Measurements from ENCODE around the gene CPM. TPM values are rescaled to one million over a fixed set of nuclear protein-coding genes. Genes with fewer than 3 reads are reported as not detected.

The CPM gene
- total and polyA plus RNA-seq, 9 donors = 21.3 to 64.6 (median 37.9) TPM

DNA sequence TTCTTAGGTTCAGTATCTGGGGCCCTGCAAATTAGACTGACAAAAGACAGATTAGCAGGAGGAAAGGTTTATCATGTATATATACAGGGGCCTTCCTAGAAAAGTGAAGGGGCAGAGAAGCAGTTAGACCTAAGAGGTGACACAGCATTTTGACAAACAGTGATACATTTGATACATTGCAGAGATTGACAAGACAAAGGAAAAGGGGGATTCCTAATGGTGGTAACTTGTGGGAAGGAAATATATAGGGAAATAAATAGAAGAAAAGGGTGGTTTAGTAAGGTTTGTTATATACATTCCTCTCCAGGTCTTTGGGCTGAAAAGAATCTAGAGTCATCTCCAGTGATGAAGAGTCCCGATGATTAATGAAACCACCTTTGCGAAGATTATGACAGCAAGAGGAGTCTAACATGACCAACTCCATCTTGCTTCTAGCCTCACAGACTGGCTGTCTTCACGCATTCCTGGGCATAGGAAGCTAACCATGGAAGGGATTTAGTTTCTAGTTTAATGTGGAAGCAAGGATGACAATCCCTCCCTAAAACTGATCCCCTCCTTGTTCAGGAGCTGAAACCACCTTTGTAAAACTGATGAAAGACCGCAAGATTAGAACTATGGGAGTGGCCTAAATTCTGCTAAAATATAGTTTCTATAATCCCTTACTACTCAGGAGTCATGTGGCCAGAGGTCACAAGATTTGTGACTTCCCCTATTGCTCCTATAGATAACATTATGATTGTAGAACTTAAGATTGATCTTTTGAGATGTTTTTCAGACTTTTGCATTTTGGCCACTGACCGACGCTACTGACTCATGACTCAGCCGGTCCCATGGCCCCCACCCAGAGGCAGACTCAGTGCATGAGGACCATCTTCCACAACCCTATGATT, 31.1 kb upstream of the CPM start:
- H3K27ac ChIP-seq = no peak overlapping the region
- no peaks in the 10 kb centered on the region for H3K9me3 ChIP-seq
- no peak overlapping the region for H3K4me3 ChIP-seq
- no peaks in the 10 kb centered on the region for H3K36me3 ChIP-seq
- no peaks in the 10 kb centered on the region for H3K27me3 ChIP-seq
- no peak for DNase-seq
- TF ChIP-seq POLR2A (IDR thresholded peaks at IDR 0.05) (no peak), EP300 (IDR thresholded peaks at IDR 0.05) (no peak)
- TF ChIP-seq, protein P1, sequence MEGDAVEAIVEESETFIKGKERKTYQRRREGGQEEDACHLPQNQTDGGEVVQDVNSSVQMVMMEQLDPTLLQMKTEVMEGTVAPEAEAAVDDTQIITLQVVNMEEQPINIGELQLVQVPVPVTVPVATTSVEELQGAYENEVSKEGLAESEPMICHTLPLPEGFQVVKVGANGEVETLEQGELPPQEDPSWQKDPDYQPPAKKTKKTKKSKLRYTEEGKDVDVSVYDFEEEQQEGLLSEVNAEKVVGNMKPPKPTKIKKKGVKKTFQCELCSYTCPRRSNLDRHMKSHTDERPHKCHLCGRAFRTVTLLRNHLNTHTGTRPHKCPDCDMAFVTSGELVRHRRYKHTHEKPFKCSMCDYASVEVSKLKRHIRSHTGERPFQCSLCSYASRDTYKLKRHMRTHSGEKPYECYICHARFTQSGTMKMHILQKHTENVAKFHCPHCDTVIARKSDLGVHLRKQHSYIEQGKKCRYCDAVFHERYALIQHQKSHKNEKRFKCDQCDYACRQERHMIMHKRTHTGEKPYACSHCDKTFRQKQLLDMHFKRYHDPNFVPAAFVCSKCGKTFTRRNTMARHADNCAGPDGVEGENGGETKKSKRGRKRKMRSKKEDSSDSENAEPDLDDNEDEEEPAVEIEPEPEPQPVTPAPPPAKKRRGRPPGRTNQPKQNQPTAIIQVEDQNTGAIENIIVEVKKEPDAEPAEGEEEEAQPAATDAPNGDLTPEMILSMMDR (IDR thresholded peaks at IDR 0.05) = no peak
- 93 to 97% (median 97%) methylated on average over 7 of the region's 7 CpGs for whole genome bisulfite sequencing, 3 donors
- intact Hi-C loops (cut with DNase I) = no loop called here
- H3K4me1 ChIP-seq (ENCODE audit: insufficient read depth) = peaks cover 2% of the 10 kb centered on the region

DNA sequence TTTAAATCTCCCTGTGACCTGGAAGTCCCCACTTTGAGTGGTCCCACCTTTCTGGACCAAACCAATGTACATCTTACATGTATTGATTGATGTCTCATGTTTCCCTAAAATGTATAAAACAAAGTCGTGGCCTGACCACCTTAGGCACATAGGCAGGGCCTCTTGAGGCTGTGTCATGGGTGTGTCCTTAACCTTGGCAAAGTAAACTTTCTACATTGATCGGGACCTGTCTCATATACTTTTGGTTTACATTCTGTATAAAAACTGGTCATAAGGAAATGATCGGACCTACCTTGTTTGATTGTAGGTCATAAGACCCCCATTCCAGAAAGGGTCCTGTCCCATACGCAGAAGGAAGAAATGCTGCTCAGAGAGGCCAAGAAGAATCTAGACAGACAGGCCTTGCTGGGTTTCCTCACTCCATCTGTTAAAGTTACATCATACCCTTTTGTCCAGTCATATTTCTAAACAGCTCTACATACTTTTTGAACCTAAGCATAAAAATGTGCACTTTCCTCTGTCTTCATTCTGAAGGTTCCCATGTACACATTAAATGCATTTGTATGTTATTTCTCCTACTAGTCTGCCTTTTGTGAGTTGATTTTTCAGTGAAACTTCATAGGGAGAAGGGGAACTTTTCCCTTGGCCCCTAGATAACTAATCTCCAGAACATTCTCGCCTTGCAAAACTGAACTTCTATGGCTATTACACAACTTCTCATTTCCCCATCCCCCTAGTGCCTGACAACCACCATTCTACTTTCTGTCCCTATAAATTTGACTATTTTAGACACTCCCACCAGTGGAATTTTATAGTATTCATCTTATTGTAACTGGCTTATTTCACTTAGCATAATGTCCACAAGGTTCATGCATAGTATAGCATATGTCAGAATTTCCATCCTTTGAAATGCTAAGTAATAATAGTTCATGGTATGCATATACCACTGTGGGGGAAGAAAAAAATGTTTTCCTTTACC, 30.2 kb upstream of the CPM start:
- H3K27me3 ChIP-seq = no peaks in the 10 kb centered on the region
- TF ChIP-seq POLR2A (IDR thresholded peaks at IDR 0.05) = no peak
- TF ChIP-seq, protein P1 (IDR thresholded peaks at IDR 0.05) = no peak
- no peak for TF ChIP-seq EP300 (IDR thresholded peaks at IDR 0.05)
- no peak for DNase-seq
- peaks cover 2% of the 10 kb centered on the region for H3K4me1 ChIP-seq (ENCODE audit: insufficient read depth)
- 88 to 92% (median 89%) methylated on average over 5 of the region's 5 CpGs for WGBS, 3 donors
- intact Hi-C loops (cut with DNase I) = no loop called here
- H3K4me3 ChIP-seq = no peak overlapping the region
- no peak overlapping the region for H3K27ac ChIP-seq
- H3K36me3 ChIP-seq = no peaks in the 10 kb centered on the region
- H3K9me3 ChIP-seq = no peaks in the 10 kb centered on the region

DNA sequence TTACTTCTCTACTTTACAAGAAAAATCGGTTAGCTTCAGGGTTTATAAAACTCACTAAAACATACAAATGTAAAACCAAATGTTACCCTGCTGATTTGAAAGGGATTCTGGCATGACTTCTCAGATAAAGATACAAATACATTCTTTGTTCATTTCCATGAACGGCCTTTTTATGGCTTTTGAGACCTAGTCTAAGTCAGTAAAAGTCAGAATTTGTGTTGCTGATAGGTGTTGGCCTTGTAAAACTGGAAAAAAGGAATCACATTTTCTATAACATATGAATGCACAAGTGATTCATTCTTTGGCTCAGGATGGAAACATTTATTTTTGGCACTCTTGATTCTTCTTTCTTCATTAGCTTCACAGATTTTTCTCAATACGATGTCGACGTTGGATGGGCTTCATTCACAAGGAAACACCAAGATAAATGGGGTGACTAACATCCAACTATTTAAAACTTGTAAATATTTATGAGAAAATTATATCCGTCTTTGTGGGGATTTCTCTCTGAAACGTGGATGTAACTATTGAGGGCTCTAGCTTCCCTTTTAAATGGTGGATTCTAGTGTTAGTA, 27.0 kb upstream of the CPM start:
- H3K4me1 ChIP-seq (ENCODE audit: insufficient read depth) = peaks cover 2% of the 10 kb centered on the region
- no peak overlapping the region for H3K4me3 ChIP-seq
- 14 to 20% (median 16%) methylated on average over 7 of the region's 7 CpGs for WGBS, 3 donors
- no peak overlapping the region for H3K27ac ChIP-seq
- intact Hi-C loops (cut with DNase I) = no loop called here
- DNase-seq = no peak
- no peaks in the 10 kb centered on the region for H3K9me3 ChIP-seq
- no peaks in the 10 kb centered on the region for H3K36me3 ChIP-seq
- H3K27me3 ChIP-seq = no peaks in the 10 kb centered on the region
- TF ChIP-seq POLR2A (IDR thresholded peaks at IDR 0.05) = no peak
- TF ChIP-seq, protein P1 (IDR thresholded peaks at IDR 0.05) = no peak
- no peak for TF ChIP-seq EP300 (IDR thresholded peaks at IDR 0.05)

DNA sequence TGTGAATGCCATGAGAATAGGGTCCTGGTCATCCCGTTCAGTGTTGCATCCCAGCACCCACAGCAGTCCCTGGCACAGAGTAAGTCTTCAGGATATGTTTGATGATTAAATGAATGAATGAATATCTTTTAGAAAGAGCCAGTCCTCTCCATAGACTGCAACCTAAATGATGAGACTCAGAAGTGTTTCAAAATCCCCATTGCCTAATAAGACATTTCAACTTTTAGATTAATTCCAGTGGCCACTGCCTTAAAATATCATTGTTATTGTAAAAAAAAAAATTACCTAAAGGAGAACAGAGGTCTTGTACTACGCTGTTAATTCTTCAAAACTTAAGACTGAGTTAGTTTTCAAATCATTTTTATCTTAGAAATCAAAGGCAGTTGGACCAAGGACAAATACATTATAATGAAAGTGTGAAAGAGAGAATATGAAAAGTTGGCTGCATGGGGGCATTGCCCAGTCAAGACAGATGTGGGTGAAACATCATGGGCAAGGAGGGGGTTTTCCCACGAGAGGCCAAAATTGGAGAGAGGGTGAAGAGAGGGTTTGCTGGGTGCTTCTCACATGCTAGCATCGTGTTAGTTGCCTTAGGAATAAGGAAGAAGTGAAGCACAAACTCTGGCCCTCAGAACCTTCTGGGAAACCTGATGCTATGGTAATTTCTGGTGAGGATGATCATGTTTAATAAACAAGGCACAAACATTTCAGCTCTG, 26.3 kb upstream of the CPM start:
- Histone ChIP-seq H3K4me1 (ENCODE audit: insufficient read depth) (peaks cover 2% of the 10 kb centered on the region), H3K27me3 (no peaks in the 10 kb centered on the region), H3K4me3 (no peak overlapping the region), H3K9me3 (no peaks in the 10 kb centered on the region), H3K36me3 (no peaks in the 10 kb centered on the region), H3K27ac (no peak overlapping the region)
- WGBS, 3 donors = 64 to 72% (median 70%) methylated on average over 4 of the region's 4 CpGs
- TF ChIP-seq, protein P1 (IDR thresholded peaks at IDR 0.05) = no peak
- TF ChIP-seq EP300 (IDR thresholded peaks at IDR 0.05) (no peak), POLR2A (IDR thresholded peaks at IDR 0.05) (no peak)
- intact Hi-C loops (cut with DNase I) = no loop called here
- DNase-seq = no peak
